Renal cortical epithelial cell (primary cell): ENCODE measurements around the gene PHYKPL. TPM values are rescaled to one million over a fixed set of nuclear protein-coding genes. Genes with fewer than 3 reads are reported as not detected.

ENCODE experiments used
- DNase-seq: peaks from one replicate; pipeline ENCODE4 v3.0.0-alpha.2; 2011; ENCODE audit warnings: low read depth
- total RNA-seq: library from RNA; depleted of rRNA; stranded (reverse); fragments of >200 nt; gene quantifications from 2 replicates; pipeline ENCODE4 v1.2.3, GENCODE V29; 2014

The PHYKPL gene
- total RNA-seq, 1 donor from 2014 or later, result 27.5 TPM

GRCh38 chr5:178189433-178189832 is 43.2 kb downstream of the PHYKPL start:
- no peak for DNase-seq

- no peak for DNase-seq
Observed at GRCh38 chr5:178187014-178187413, 45.6 kb downstream of the PHYKPL start, which contains the start of gene GMCL2. TSS of gene GMCL2 (minus strand) at chr5:178187371. CDS start at chr5:178187299, 72 bp downstream.

- no peak for DNase-seq
Observed at GRCh38 chr5:178186427-178186826, 46.2 kb downstream of the PHYKPL start.

- DNase-seq, result no peak
Observed at GRCh38 chr5:178182158-178182876, 50.3 kb downstream of the PHYKPL start.

- no peak for DNase-seq
Observed at GRCh38 chr5:178180141-178180863, 52.3 kb downstream of the PHYKPL start.

GRCh38 chr5:178177569-178177968 is 55.0 kb downstream of the PHYKPL start:
- DNase-seq, result no peak

- DNase-seq, result no peak
Observed at GRCh38 chr5:178176791-178177190, 55.8 kb downstream of the PHYKPL start.

GRCh38 chr5:178174456-178174855 is 58.1 kb downstream of the PHYKPL start:
- no peak for DNase-seq

- no peak for DNase-seq
Observed at GRCh38 chr5:178170455-178170854, 62.1 kb downstream of the PHYKPL start.

- no peak for DNase-seq
Observed at GRCh38 chr5:178165581-178165980, 67.0 kb downstream of the PHYKPL start.

- DNase-seq, result peak; percentile 35
Observed at GRCh38 chr5:178163772-178164735, 68.5 kb downstream of the PHYKPL start.

GRCh38 chr5:178162481-178162880 is 70.1 kb downstream of the PHYKPL start:
- no peak for DNase-seq

GRCh38 chr5:178160176-178160575 is 72.4 kb downstream of the PHYKPL start:
- no peak for DNase-seq

Other genes with a start within 250 kb of the PHYKPL start
- not detected in 2 replicates for gene PROP1, start 236.6 kb downstream of the PHYKPL start, total RNA-seq
- gene N4BP3, start 119.3 kb downstream of the PHYKPL start, total RNA-seq, result 2.6 and 3.3 TPM in 2 replicates
- 30.9 and 34.1 TPM in 2 replicates for gene RMND5B, start 101.8 kb downstream of the PHYKPL start, total RNA-seq
- 146 and 242 TPM in 2 replicates for gene NHP2, start 78.9 kb downstream of the PHYKPL start, total RNA-seq
- not detected in 2 replicates for gene GMCL2, start 45.4 kb downstream of the PHYKPL start, total RNA-seq
- 51.1 and 56.9 TPM in 2 replicates for gene HNRNPAB, start 28.3 kb downstream of the PHYKPL start, total RNA-seq